GM10266 (cell line): Measurements from ENCODE around the gene C2orf42.
"Not testable (repeated sequence)": the region's sequence is repeated elsewhere in the genome, so short reads cannot be mapped to it uniquely, and the experiment has no call there.

Source experiments
- DNase-seq: peaks from one replicate; pipeline ENCODE4 v3.0.0; 2012; ENCODE audit errors: extremely low spot score
- TF ChIP-seq, protein P1 (sequence below): IDR thresholded peaks from 2 replicates; pipeline ENCODE4 v1.5.1; 2012; ENCODE audit warnings: mild to moderate bottlenecking, low read depth; ENCODE audit not compliant: control insufficient read depth, insufficient read depth; ENCODE audit errors: missing control alignments

Gene C2orf42

DNA sequence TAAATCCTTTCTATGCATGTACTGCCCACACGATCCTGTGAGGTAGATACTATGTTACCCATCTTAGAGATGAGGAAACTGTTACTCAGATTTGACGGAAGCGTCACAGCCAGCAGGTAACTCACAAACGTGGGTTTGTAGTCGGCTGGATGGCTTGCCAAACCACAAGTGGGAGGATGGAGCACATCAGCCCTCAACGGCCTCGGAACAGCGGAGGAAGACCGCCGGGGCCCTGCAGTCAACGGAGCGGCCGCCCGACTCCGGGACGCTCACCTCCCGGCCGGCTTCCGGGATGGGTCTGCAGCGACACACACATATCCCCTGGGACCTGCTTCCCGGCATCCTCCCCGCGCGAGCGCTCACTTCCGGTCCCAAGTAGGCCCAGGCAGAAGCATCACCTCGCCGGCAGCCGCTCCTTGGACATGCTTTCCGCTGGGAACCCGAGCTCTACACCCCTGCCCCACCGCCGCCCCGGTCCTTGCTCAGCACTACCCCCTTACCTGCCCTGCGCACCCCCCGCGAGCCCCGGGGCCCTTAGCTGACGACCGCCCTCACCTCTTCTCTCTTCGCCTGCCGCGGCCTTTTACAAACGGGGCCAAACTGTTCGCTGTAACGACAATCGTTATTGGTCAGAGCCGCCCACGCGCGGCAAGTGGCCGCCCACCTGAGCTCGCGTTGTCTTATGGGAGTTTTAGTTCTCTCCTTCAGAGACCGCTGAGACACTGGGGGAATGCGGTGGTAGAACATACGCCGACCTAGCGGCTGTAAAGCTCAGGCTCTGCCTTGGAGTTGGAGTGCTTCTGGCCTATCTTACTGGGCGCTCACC, at the start of gene C2orf42:
Gene C2orf42 (minus strand): TSS at position 602 of the 826 bp plus-strand sequence. CDS start 9,034 bp downstream, outside the sequence.
- DNase-seq = peak; percentile 92
- TF ChIP-seq, protein P1, sequence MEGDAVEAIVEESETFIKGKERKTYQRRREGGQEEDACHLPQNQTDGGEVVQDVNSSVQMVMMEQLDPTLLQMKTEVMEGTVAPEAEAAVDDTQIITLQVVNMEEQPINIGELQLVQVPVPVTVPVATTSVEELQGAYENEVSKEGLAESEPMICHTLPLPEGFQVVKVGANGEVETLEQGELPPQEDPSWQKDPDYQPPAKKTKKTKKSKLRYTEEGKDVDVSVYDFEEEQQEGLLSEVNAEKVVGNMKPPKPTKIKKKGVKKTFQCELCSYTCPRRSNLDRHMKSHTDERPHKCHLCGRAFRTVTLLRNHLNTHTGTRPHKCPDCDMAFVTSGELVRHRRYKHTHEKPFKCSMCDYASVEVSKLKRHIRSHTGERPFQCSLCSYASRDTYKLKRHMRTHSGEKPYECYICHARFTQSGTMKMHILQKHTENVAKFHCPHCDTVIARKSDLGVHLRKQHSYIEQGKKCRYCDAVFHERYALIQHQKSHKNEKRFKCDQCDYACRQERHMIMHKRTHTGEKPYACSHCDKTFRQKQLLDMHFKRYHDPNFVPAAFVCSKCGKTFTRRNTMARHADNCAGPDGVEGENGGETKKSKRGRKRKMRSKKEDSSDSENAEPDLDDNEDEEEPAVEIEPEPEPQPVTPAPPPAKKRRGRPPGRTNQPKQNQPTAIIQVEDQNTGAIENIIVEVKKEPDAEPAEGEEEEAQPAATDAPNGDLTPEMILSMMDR = peak; percentile 8

DNA sequence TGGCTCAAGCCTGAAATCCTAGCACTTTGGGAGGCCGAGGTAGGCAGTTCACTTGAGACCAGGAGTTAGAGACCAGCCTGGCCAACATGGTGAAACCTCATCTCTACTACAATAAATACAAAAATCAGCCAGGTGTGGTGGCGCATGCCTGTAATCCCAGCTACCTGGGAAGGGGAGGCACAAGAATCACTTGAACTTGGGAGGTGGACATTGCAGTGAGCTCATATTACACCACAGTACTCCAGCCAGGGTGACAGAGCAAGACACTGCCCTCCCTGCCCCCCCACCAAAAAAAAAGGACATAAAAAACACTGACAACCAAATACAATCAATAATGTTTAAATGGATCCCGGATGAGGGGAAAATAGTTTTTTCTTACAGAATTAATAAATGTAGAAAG, 49.8 kb upstream of the C2orf42 start:
- TF ChIP-seq, protein P1 = no peak
- DNase-seq = no peak

DNA sequence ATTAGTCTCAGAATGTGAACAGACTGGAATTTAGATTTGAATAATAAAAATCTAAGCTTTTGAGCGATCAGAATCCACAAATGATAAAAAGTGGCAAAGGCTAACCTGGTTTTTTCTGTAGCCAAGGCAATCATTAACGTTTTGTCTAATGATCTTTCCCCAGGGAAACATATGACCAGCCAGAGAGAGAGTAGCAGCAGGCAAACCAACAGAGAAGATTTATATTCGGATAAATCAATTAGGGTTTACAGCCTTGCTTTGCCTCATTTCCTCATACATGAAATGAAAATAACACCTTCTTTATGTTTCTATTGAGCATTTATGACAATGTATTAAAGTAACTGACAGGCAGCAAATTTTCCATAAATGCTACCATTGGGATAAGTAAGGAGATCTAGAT, 43.1 kb upstream of the C2orf42 start:
- no peak for DNase-seq
- TF ChIP-seq, protein P1 = no peak

DNA sequence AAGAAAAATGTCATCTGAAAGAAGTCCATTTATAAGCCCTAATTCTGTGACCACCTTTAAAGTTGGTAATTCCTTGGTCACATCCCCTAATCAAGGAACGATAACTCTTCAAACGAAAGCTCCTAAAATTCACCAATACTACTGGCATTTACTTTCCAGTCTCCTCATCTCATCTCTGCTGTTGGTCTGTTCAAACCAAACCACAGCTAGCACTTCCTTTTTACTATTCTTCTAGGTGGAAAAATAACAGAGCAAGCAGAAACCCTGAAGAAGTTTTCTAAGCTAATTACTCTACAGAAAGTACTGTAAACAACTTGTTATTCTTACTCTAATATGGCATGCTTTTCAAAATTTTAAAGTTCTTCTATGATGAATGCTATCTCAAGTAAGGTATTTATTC, 36.0 kb upstream of the C2orf42 start:
- TF ChIP-seq, protein P1 = no peak
- DNase-seq = no peak

DNA sequence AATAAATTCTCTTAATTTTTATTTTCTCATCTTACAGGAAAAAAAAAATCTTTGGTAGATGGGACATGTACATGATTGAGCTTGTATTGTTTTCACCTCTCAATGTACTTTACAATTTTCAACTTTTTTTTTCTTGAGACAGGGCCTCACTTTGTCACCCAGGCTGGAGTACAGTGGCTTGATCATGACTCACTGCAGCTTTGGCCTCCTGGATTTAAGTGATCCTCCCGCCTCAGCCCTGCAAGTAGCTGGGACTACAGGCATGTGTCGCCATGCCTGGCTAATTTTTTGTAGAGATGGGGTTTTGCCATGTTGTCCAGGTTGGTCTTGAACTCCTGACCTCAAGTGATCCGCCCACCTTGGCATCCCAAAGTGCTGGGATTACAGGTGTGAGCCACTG, 32.5 kb upstream of the C2orf42 start:
- not testable (repeated sequence) for DNase-seq

DNA sequence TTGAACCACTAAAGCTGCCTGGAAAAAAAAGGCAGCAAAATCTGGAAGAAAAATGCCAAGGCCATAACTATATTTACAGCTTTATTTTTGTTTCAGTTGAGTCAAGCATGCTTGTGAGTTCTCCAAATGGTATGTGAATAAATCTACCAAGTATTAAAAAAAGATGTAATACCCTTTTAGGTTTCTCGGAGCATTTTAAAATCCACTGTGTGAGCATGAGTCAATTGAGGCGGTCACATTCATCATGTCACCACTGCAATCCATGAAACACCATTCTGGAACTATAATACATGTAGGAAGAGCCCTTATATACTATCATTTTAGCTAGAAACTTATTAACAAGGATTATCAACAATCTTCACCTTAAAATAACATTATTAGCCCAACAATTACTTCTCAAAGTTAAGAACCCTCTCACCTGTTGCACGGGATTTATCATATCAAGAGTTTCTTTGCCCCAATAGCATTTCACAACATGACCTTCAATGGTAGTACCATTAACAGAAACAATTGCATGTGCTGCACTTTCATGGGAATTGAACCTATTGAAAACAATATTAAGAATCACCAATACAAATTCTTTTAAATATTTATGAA, 24.2 kb upstream of the C2orf42 start:
- TF ChIP-seq, protein P1 = no peak
- no peak for DNase-seq

DNA sequence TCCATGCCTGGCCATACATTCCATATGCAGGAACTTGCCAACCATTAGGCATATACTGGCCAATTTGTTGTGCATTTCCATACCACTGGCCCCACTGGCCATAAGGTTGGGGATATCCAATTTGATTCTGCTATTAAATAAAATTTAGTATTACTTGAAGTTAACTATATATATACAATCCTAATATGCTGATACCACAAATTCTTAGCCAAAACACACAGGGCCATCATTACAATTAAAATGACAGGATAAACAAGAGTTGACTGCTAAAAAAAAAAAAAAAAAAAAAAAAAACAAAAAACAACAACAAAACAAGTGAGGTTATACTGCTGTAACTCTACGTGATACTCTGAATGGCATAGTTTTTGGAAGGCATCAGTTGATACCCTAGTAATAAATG, 23.5 kb upstream of the C2orf42 start:
- no peak for DNase-seq
- TF ChIP-seq, protein P1 = no peak
